Activated T-helper 1 cell treated with anti-CD3 and anti-CD28 coated beads, Interleukin-12 subunit alpha, Interleukin-12 subunit beta, Interleukin-2, Interleukin-4 antibody, amounts not matched to agents 30 ng/mL and 10 ng/mL and 1 ng/mL, durations not matched to agents 14 hours and 24 hours and 36 hours (primary cell): ENCODE results near the gene C9orf78. TPM values are rescaled to one million over a fixed set of nuclear protein-coding genes. Genes with fewer than 3 reads are reported as not detected.

Experiments used
- DNase-seq: peaks from one replicate; pipeline ENCODE4 v3.0.0; 2021; ENCODE audit warnings: low spot score
- H3K27ac Mint-ChIP-seq: one replicate; pipeline ENCODE4 v1.8.0; 2021; ENCODE audit warnings: mild to moderate bottlenecking, mixed read lengths
- H3K27me3 Mint-ChIP-seq: one replicate; pipeline ENCODE4 v1.8.0; 2022; ENCODE audit warnings: mild to moderate bottlenecking, moderate library complexity, mixed read lengths; ENCODE audit not compliant: insufficient read depth
- H3K36me3 Mint-ChIP-seq: one replicate; pipeline ENCODE4 v1.8.0; 2021; ENCODE audit warnings: low read depth, mixed read lengths
- H3K4me1 Mint-ChIP-seq: one replicate; pipeline ENCODE4 v1.8.0; 2021; ENCODE audit warnings: low read depth, mixed read lengths
- H3K4me3 Mint-ChIP-seq: one replicate; pipeline ENCODE4 v1.8.0; 2021; ENCODE audit warnings: mild to moderate bottlenecking, moderate library complexity, mixed read lengths
- H3K9me3 Mint-ChIP-seq: one replicate; pipeline ENCODE4 v1.8.0; 2021; ENCODE audit warnings: mixed read lengths
- intact Hi-C: fragments of 100-400 bp; cut with micrococcal nuclease; formaldehyde crosslinking; loops from one replicate; pipeline ENCODE4 v1.15.1; 2024
- total RNA-seq: library from RNA; stranded (reverse); gene quantifications from 2 replicates; pipeline ENCODE4 v1.2.3, GENCODE V29; 2022

Gene C9orf78
- total RNA-seq, 1 donor from 2014 or later, result 67.4 TPM

GRCh38 chr9:129826759-129827158, 8.3 kb downstream of the C9orf78 start:
- no peak for DNase-seq

GRCh38 chr9:129826344-129826743, 8.7 kb downstream of the C9orf78 start:
- Mint-ChIP-seq H3K36me3 (peaks cover 36% of the 10 kb centered on the region), H3K27ac (no peak overlapping the region), H3K4me3 (no peak overlapping the region), H3K27me3 (no peaks in the 10 kb centered on the region), H3K9me3 (no peaks in the 10 kb centered on the region), H3K4me1 (peaks cover 11% of the 10 kb centered on the region)
- intact Hi-C loops, result no loop called here
- DNase-seq, result no peak

More at GRCh38 chr9:129826759-129827158, 8.3 kb downstream of the C9orf78 start:
- Mint-ChIP-seq H3K27me3 (no peaks in the 10 kb centered on the region), H3K36me3 (peaks cover 37% of the 10 kb centered on the region), H3K4me1 (peaks cover 11% of the 10 kb centered on the region), H3K9me3 (no peaks in the 10 kb centered on the region), H3K27ac (no peak overlapping the region), H3K4me3 (no peak overlapping the region)
- intact Hi-C loops, result no loop called here

- DNase-seq, result peak; percentile 89
- Mint-ChIP-seq H3K27me3 (no peaks in the 10 kb centered on the region), H3K27ac (peak within 1 kb of the TSS; percentile 86), H3K36me3 (peaks cover 23% of the 10 kb centered on the region), H3K9me3 (no peaks in the 10 kb centered on the region), H3K4me1 (peaks cover 12% of the 10 kb centered on the region), H3K4me3 (peak within 1 kb of the TSS; percentile 91)
- intact Hi-C loops, result loop anchor here (1.0 to 5.0 kb wide), 6 partner anchors 11 to 413 kb away; partner anchors contain the start of genes C9orf78, FNBP1, TOR1B and USP20
These were observed 11.0 kb downstream of the C9orf78 start, which contains the start of gene TOR1A for GRCh38 chr9:129823935-129824601. Gene TOR1A (minus strand): TSS chr9:129824136. CDS start chr9:129824085, 51 bp downstream.

- Mint-ChIP-seq H3K27ac (peak overlapping the region; percentile 76), H3K4me3 (peak overlapping the region; percentile 91), H3K36me3 (peaks cover 25% of the 10 kb centered on the region), H3K9me3 (no peaks in the 10 kb centered on the region), H3K4me1 (peaks cover 17% of the 10 kb centered on the region), H3K27me3 (no peaks in the 10 kb centered on the region)
- intact Hi-C loops, result loop anchor here (5.0 kb wide), 3 partner anchors 44 to 414 kb away; partner anchors contain the start of gene FNBP1
- no peak for DNase-seq
These were observed 11.5 kb downstream of the C9orf78 start for GRCh38 chr9:129823542-129823934.

GRCh38 chr9:129822898-129823541, 12.1 kb downstream of the C9orf78 start:
- peak overlapping the region; percentile 91 for H3K4me3 Mint-ChIP-seq
- intact Hi-C loops, result loop anchor here (5.0 kb wide), 3 partner anchors 44 to 414 kb away; partner anchors contain the start of gene FNBP1
- no peaks in the 10 kb centered on the region for H3K27me3 Mint-ChIP-seq
- peak overlapping the region; percentile 68 for H3K27ac Mint-ChIP-seq
- H3K4me1 Mint-ChIP-seq, result peaks cover 18% of the 10 kb centered on the region
- DNase-seq, result peak; percentile 11
- H3K36me3 Mint-ChIP-seq, result peaks cover 27% of the 10 kb centered on the region
- H3K9me3 Mint-ChIP-seq, result no peaks in the 10 kb centered on the region

- Mint-ChIP-seq H3K27me3 (no peaks in the 10 kb centered on the region), H3K9me3 (no peaks in the 10 kb centered on the region), H3K27ac (no peak overlapping the region), H3K36me3 (peaks cover 42% of the 10 kb centered on the region), H3K4me3 (no peak overlapping the region), H3K4me1 (peaks cover 11% of the 10 kb centered on the region)
- DNase-seq, result no peak
- intact Hi-C loops, result no loop called here
These were observed 18.3 kb downstream of the C9orf78 start for GRCh38 chr9:129816501-129817435.

- Mint-ChIP-seq H3K9me3 (no peaks in the 10 kb centered on the region), H3K36me3 (peaks cover 50% of the 10 kb centered on the region), H3K27ac (peak overlapping the region; percentile 12), H3K27me3 (no peaks in the 10 kb centered on the region), H3K4me3 (no peak overlapping the region), H3K4me1 (peaks cover 15% of the 10 kb centered on the region)
- intact Hi-C loops, result no loop called here
- DNase-seq, result no peak
These were observed 19.8 kb downstream of the C9orf78 start for GRCh38 chr9:129815278-129815677.

- H3K4me3 Mint-ChIP-seq, result no peak overlapping the region
- H3K27me3 Mint-ChIP-seq, result no peaks in the 10 kb centered on the region
- H3K9me3 Mint-ChIP-seq, result no peaks in the 10 kb centered on the region
- peaks cover 16% of the 10 kb centered on the region for H3K4me1 Mint-ChIP-seq
- peaks cover 56% of the 10 kb centered on the region for H3K36me3 Mint-ChIP-seq
- no peak for DNase-seq
- peak overlapping the region; percentile 18 for H3K27ac Mint-ChIP-seq
- intact Hi-C loops, result no loop called here
These were observed 20.4 kb downstream of the C9orf78 start for GRCh38 chr9:129814432-129815223.

GRCh38 chr9:129813661-129814060, 21.4 kb downstream of the C9orf78 start:
- H3K4me3 Mint-ChIP-seq, result no peak overlapping the region
- no peaks in the 10 kb centered on the region for H3K9me3 Mint-ChIP-seq
- no peak for DNase-seq
- H3K4me1 Mint-ChIP-seq, result peaks cover 11% of the 10 kb centered on the region
- H3K36me3 Mint-ChIP-seq, result peaks cover 58% of the 10 kb centered on the region
- no peak overlapping the region for H3K27ac Mint-ChIP-seq
- intact Hi-C loops, result no loop called here
- no peaks in the 10 kb centered on the region for H3K27me3 Mint-ChIP-seq

GRCh38 chr9:129812385-129812784, 22.7 kb downstream of the C9orf78 start:
- no peak for DNase-seq
- intact Hi-C loops, result no loop called here
- Mint-ChIP-seq H3K4me1 (peaks cover 9% of the 10 kb centered on the region), H3K27ac (no peak overlapping the region), H3K4me3 (no peak overlapping the region), H3K9me3 (no peaks in the 10 kb centered on the region), H3K27me3 (no peaks in the 10 kb centered on the region), H3K36me3 (peaks cover 58% of the 10 kb centered on the region)

- H3K4me3 Mint-ChIP-seq, result no peak overlapping the region
- no peak for DNase-seq
- no peaks in the 10 kb centered on the region for H3K9me3 Mint-ChIP-seq
- H3K36me3 Mint-ChIP-seq, result peaks cover 62% of the 10 kb centered on the region
- H3K27ac Mint-ChIP-seq, result no peak overlapping the region
- intact Hi-C loops, result no loop called here
- peaks cover 13% of the 10 kb centered on the region for H3K4me1 Mint-ChIP-seq
- no peaks in the 10 kb centered on the region for H3K27me3 Mint-ChIP-seq
These were observed 23.1 kb downstream of the C9orf78 start for GRCh38 chr9:129811967-129812363.

- Mint-ChIP-seq H3K9me3 (no peaks in the 10 kb centered on the region), H3K4me1 (peaks cover 24% of the 10 kb centered on the region), H3K27ac (no peak overlapping the region), H3K4me3 (no peak overlapping the region), H3K36me3 (peaks cover 64% of the 10 kb centered on the region), H3K27me3 (no peaks in the 10 kb centered on the region)
- no peak for DNase-seq
- intact Hi-C loops, result no loop called here
These were observed 24.3 kb downstream of the C9orf78 start for GRCh38 chr9:129810788-129811187.
